EL (cell line): Measurements from ENCODE around the gene TSPAN14.

Experiments used
- DNase-seq: peaks from one replicate; pipeline ENCODE4 v3.0.0-alpha.2; 2016

The TSPAN14 gene

GRCh38 chr10:80553436-80553835 lies 99.3 kb downstream of the TSPAN14 start:
- no peak for DNase-seq

- no peak for DNase-seq
Observed at GRCh38 chr10:80554050-80554449, 99.9 kb downstream of the TSPAN14 start.

GRCh38 chr10:80555415-80555814 lies 101.3 kb downstream of the TSPAN14 start:
- no peak for DNase-seq

GRCh38 chr10:80561950-80562349 lies 107.8 kb downstream of the TSPAN14 start:
- DNase-seq, result no peak

GRCh38 chr10:80567292-80567691 lies 113.2 kb downstream of the TSPAN14 start:
- DNase-seq, result no peak

- DNase-seq, result no peak
Observed at GRCh38 chr10:80569131-80569895, 115.2 kb downstream of the TSPAN14 start.

GRCh38 chr10:80571352-80571751 lies 117.2 kb downstream of the TSPAN14 start:
- DNase-seq, result no peak

- no peak for DNase-seq
Observed at GRCh38 chr10:80579181-80579763, 125.2 kb downstream of the TSPAN14 start.

- DNase-seq, result no peak
Observed at GRCh38 chr10:80579849-80580637, 125.9 kb downstream of the TSPAN14 start.

- DNase-seq, result no peak
Observed at GRCh38 chr10:80580638-80581468, 126.7 kb downstream of the TSPAN14 start.

GRCh38 chr10:80581469-80581835 lies 127.3 kb downstream of the TSPAN14 start:
- DNase-seq, result no peak

GRCh38 chr10:80582286-80582960 lies 128.3 kb downstream of the TSPAN14 start:
- DNase-seq, result no peak
